Osteoblast (primary cell): ENCODE measurements around the gene TAS2R30. TPM values are rescaled to one million over a fixed set of nuclear protein-coding genes. Genes with fewer than 3 reads are reported as not detected.

Experiments
- DNase-seq: peaks from one replicate; pipeline ENCODE4 v3.0.0; 2011; ENCODE audit warnings: low spot score, mixed read lengths; ENCODE audit not compliant: insufficient read length; ENCODE audit errors: missing footprints
- H2AFZ ChIP-seq: 2 replicates; pipeline ENCODE4 v1.6.0; 2011; ENCODE audit warnings: mild to moderate bottlenecking, low read length
- H3K27ac ChIP-seq: 2 replicates; pipeline ENCODE4 v1.5.1; 2011; ENCODE audit warnings: mild to moderate bottlenecking, low read depth, low read length, moderate library complexity
- H3K27me3 ChIP-seq: 2 replicates; pipeline ENCODE4 v1.6.0; 2012; ENCODE audit warnings: mild to moderate bottlenecking, control low read depth, inconsistent platforms, low read length, moderate library complexity; ENCODE audit not compliant: insufficient read depth
- H3K36me3 ChIP-seq: 2 replicates; pipeline ENCODE4 v1.5.1; 2011; ENCODE audit warnings: mild to moderate bottlenecking, low read length, control low read depth, moderate library complexity; ENCODE audit not compliant: insufficient read depth
- H3K4me1 ChIP-seq: 2 replicates; pipeline ENCODE4 v1.5.1; 2011; ENCODE audit warnings: mild to moderate bottlenecking, low read length, control low read depth, moderate library complexity; ENCODE audit not compliant: insufficient read depth
- H3K4me2 ChIP-seq: 2 replicates; pipeline ENCODE4 v1.6.0; 2011; ENCODE audit warnings: mild to moderate bottlenecking, low read length; ENCODE audit not compliant: insufficient read depth
- H3K4me3 ChIP-seq: fragments of 200-600 bp; sonication (generic); 3 replicates; pipeline ENCODE4 v1.5.1; 2012; ENCODE audit warnings: mild to moderate bottlenecking, low read length, inconsistent platforms; ENCODE audit not compliant: insufficient read depth
- H3K79me2 ChIP-seq: 2 replicates; pipeline ENCODE4 v1.6.0; 2012; ENCODE audit warnings: mild to moderate bottlenecking, low read length, control low read depth, inconsistent platforms; ENCODE audit not compliant: insufficient read depth
- H3K9me3 ChIP-seq: 2 replicates; pipeline ENCODE4 v1.5.1; 2011; ENCODE audit warnings: low read depth, low read length, control low read depth
- H4K20me1 ChIP-seq: 2 replicates; pipeline ENCODE4 v1.6.0; 2012; ENCODE audit warnings: mild to moderate bottlenecking, low read length, control low read depth; ENCODE audit not compliant: insufficient read depth
- CTCF ChIP-seq: IDR thresholded peaks from 2 replicates; pipeline ENCODE4 v1.5.1; 2011; ENCODE audit warnings: mild to moderate bottlenecking, low read depth, low read length, moderate library complexity; ENCODE audit errors: extremely low read depth
- total RNA-seq: library from RNA; depleted of rRNA; stranded (reverse); fragments of >200 nt; gene quantifications from 2 replicates; pipeline ENCODE4 v1.2.3, GENCODE V29; 2012

TAS2R30 gene, protein sequence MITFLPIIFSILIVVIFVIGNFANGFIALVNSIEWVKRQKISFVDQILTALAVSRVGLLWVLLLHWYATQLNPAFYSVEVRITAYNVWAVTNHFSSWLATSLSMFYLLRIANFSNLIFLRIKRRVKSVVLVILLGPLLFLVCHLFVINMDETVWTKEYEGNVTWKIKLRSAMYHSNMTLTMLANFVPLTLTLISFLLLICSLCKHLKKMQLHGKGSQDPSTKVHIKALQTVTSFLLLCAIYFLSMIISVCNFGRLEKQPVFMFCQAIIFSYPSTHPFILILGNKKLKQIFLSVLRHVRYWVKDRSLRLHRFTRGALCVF
- 8.3 and 9.7 TPM in 2 replicates for total RNA-seq

DNA sequence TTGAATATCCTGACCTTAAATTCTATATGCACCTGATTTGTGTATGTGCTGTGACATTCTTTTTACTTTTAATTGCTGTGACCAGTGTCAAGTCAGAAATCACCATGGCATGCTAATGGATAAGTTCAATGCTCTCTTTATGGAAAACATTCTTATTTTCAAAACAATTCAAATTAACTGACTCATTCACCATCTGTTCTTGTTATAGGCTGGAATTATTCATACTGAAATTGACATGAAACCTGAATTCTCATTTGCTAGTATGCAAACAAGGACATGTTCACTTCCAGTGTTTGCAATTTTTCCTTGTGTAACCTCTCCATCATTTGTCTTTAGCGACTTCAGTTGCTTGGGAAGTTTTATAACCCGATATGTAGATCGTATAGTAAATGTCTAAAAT is at the start of gene TAS2R30:
Gene TAS2R30, minus strand, starts transcription at position 340 of the 400 bp plus-strand sequence. CDS start 400 bp downstream, outside the sequence.
- Histone ChIP-seq H3K27ac (no peak within 1 kb of the TSS), H3K36me3 (no peaks in the 10 kb centered on the region), H3K4me3 (no peak within 1 kb of the TSS), H3K9me3 (no peaks in the 10 kb centered on the region), H2AFZ (no peak within 1 kb of the TSS), H3K79me2 (peaks cover 56% of the 10 kb centered on the region), H3K4me2 (no peak within 1 kb of the TSS), H3K27me3 (no peaks in the 10 kb centered on the region), H4K20me1 (peaks cover 16% of the 10 kb centered on the region), H3K4me1 (no peaks in the 10 kb centered on the region)
- no peak for TF ChIP-seq CTCF
- DNase-seq = no peak

DNA sequence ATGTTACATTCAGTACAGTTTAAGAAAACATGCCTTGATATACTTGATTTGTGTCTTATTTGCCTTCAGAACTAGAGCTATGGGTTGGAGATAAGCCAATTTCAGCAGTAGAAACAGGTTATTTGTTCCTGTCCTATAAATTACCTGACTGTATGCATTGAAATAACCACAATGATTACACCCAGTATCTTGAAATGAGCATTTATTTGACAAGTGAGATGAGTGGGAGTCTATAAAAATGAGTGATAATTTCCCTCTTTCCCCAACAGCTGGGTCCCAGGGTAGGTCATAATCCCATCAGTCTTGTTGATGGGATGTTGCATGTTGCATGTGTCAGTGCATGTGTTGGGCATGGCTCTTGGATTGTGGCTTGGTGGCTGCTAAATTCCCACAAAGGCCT is 48.6 kb upstream of the TAS2R30 start:
- Histone ChIP-seq H4K20me1 (peaks cover 10% of the 10 kb centered on the region), H2AFZ (no peak overlapping the region), H3K27me3 (no peaks in the 10 kb centered on the region), H3K36me3 (no peaks in the 10 kb centered on the region), H3K9me3 (no peaks in the 10 kb centered on the region), H3K4me2 (no peak overlapping the region), H3K79me2 (peaks cover 8% of the 10 kb centered on the region), H3K27ac (no peak overlapping the region), H3K4me1 (no peaks in the 10 kb centered on the region), H3K4me3 (no peak overlapping the region)
- no peak for TF ChIP-seq CTCF
- DNase-seq = no peak

DNA sequence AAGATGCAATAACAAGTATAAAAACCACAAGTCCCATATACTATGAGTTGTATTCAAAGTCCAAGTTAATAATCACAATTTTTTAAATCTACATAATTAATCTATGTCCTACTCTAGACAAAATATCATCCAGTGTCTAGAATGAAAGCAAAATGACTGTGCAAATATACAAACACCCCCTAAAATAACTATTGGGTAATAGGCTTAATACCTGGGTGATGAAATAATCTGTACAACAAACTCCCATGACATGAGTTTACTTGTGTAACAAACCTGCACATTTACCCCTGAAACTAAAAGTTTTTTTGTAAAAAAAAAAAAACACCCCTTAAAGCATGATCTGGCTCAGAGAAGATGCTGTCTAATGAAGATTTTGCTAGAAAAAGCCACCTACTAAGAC is 48.1 kb upstream of the TAS2R30 start:
- Histone ChIP-seq H3K9me3 (no peaks in the 10 kb centered on the region), H3K27ac (no peak overlapping the region), H3K4me3 (no peak overlapping the region), H3K4me1 (no peaks in the 10 kb centered on the region), H3K4me2 (no peak overlapping the region), H4K20me1 (peaks cover 10% of the 10 kb centered on the region), H3K27me3 (no peaks in the 10 kb centered on the region), H3K79me2 (peaks cover 11% of the 10 kb centered on the region), H2AFZ (no peak overlapping the region), H3K36me3 (no peaks in the 10 kb centered on the region)
- no peak for TF ChIP-seq CTCF
- no peak for DNase-seq

DNA sequence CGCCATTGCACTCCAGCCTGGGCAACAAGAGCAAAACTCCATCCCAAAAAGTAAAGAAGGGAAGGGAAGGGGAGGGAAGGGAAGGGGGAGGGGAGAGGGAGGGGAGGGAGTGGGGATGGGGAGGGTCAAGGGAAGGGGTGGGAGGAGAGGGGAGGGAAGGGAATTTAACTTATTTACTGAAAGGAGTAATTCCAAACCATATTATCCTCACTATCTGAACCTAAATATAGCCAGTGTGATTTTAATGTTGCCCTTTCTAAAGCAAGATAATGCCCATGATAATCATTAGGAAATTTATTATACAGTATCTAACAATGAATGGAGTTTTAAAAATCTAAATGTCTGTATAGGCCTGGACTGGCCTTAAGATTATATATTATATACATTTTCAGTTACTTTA is 43.8 kb upstream of the TAS2R30 start:
- no peaks in the 10 kb centered on the region for H3K9me3 ChIP-seq
- H3K4me2 ChIP-seq = no peak overlapping the region
- no peaks in the 10 kb centered on the region for H3K4me1 ChIP-seq
- no peak for DNase-seq
- H3K27ac ChIP-seq = no peak overlapping the region
- H3K27me3 ChIP-seq = no peaks in the 10 kb centered on the region
- H4K20me1 ChIP-seq = peaks cover 24% of the 10 kb centered on the region
- H3K36me3 ChIP-seq = no peaks in the 10 kb centered on the region
- no peak overlapping the region for H2AFZ ChIP-seq
- TF ChIP-seq CTCF = no peak
- H3K4me3 ChIP-seq = no peak overlapping the region
- peaks cover 45% of the 10 kb centered on the region for H3K79me2 ChIP-seq
